HPDE6-E6E7 (cell line): ENCODE measurements around the gene TCN2.
"Not testable (repeated sequence)": the region's sequence is repeated elsewhere in the genome, so short reads cannot be mapped to it uniquely, and the experiment has no call there.

Source experiments
- DNase-seq: peaks from one replicate; pipeline ENCODE4 v3.0.0; 2011; ENCODE audit warnings: missing footprints; ENCODE audit errors: extremely low spot score

The TCN2 gene

DNA sequence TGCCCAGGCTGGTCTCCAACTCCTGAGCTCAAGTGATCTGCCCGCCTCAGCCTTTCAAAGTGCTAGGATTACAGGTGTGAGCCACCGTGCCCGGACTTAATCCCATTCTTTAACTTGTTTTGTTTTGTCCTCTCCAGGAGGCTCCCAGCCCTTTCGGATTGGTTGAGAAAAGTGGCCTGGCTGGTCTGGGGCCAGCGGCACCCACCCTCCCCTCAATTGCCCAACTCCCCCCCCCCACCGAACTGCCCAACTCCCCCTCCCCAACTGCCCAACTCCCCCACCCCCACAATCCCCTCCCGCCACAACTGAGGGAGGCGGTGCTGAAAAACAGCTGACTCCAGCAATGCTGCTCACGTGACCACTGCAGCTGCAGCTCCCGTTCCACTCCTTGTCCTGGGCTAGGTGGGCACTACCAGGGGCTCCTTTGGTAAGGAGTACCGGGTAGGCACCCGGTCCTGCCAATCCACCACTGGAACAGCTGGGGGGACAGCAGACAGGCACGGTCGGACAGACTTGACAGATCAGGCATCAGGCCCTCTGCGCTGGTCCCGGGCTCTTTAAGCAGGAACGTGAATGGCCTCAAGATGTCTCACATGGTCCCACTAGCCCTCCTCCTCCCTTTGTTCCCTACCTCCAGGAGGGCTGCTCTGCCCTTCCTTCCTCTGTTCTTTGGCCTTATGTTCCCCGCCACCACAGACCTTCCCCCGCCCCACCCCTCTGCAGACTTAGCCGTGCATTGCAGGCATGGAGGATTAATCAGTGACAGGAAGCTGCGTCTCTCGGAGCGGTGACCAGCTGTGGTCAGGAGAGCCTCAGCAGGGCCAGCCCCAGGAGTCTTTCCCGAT lies at the start of gene TCN2:
Gene TCN2, plus strand, starts transcription at position 720 of the 845 bp plus-strand sequence. CDS start 158 bp downstream, outside the sequence.
- DNase-seq: peak; percentile 54

DNA sequence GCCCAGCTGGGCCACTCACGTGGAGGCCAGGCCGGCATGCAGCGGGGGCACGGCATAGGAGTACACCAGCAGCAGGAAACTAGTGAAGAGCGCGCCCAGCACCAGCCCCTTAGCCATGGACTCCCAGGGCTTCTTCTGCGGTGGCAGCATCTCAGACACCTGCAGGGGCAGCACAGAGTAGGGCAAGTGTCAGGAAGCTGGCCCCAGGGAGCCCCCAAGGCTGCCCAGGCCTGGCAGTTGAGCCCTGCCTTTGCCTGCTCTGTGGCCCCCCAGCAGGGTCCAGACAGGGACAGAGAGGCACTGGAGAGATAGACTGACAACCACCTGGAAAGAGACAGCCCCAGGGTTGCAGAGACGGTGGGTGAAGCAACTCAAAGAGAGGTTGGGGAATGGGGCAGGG lies 49.7 kb upstream of the TCN2 start:
- no peak for DNase-seq

DNA sequence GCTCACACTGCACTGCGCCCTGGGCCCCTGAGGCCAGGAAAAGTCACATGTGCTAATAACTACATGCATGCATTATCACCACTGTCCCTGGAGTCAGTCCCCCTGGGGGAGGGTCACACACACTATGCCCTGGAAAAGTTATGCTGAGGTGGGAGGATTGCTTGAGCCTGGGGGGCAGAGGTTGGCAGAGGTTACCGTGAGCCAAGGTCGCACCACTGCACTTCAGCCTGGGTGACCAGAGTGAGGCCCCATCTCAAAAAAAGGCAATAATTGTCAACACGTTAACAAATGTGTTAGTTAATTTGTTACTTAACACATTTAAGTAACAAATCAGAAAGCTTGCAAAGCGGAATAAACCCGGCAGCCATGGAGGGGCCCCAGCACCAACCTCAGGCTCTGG lies 47.1 kb upstream of the TCN2 start:
- DNase-seq: no peak

DNA sequence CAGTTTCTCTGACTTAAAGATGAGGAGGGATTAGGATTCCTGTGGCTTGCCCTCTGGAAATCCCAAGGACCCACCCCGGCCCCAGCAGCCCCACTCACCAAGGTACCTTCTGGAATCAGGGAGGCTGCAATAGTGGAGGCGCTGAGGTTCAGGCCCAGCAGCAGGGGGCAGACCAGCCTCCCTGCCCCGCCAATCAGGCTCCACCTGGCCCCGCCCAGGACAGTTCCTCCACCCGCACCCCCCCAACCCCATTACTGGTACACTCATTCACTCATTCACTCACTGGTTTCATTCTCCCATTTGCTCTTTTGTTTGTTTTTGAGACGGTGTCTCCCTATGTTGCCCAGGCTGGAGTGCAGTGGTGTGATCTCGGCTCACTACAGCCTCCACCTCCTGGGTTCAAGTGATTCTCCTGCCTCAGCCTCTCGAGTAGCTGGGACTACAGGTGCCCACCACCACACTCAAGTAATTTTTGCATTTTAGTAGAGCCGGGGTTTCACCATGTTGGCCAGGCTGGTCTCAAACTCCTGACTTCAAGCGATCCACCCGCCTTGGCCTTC lies 46.3 kb upstream of the TCN2 start:
- DNase-seq: not testable (repeated sequence)

DNA sequence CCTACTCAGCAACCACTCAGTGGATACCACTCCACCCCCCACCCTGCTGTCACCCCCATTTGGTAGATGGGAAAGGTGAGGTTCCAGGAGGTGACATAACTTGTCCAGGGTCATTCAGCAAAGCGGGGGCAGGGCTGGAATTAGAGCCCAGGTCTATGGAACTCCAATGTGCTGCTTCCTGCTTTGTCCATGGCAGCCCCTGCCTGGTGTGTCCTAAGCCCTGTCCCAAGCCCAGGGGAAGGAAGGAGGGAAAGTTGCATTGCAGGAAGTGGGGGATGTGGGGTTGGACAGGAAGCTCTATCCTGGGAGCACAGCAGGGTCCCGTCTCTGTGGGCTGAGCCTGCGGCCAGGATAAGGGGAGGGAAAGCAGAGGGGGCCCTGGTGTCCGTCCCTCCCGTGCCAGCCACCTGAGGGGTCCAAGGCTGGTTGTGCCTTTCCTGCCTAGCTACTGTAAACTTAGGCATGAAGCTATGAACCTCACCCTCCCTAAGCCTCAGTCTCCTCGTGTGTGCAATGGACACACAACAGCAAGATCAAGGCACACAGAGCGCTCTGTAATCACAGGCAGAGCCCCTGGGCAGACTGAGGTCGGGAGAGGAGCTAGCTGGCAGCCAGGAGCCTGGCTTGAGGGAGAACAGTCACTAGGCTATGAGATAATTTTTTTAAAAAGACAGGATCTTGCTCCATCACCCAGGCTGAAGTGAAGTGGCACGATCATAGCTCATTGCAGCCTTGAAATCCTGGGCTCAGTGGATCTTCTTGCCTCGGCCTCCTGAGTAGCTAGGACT lies 45.4 kb upstream of the TCN2 start:
- DNase-seq: no peak

DNA sequence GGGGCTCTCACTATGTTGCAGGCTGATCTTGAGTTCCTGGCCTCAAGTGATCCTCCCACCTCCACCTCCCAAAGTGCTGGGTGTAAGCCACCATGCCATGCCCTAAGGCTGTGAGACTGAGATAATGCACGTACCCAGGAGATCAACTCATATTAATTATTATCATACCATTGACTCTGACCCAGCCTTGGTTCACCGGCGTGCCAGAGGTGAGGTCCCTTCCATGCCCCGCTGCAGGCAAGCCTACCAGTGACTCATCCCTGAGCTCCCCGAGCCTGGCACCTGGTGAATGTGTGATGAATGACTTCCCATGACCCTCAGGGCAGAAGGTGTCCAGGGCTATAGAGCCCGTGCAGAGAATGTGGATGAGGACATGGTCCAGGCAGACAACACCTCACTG lies 44.6 kb upstream of the TCN2 start:
- peak; percentile 39 for DNase-seq

DNA sequence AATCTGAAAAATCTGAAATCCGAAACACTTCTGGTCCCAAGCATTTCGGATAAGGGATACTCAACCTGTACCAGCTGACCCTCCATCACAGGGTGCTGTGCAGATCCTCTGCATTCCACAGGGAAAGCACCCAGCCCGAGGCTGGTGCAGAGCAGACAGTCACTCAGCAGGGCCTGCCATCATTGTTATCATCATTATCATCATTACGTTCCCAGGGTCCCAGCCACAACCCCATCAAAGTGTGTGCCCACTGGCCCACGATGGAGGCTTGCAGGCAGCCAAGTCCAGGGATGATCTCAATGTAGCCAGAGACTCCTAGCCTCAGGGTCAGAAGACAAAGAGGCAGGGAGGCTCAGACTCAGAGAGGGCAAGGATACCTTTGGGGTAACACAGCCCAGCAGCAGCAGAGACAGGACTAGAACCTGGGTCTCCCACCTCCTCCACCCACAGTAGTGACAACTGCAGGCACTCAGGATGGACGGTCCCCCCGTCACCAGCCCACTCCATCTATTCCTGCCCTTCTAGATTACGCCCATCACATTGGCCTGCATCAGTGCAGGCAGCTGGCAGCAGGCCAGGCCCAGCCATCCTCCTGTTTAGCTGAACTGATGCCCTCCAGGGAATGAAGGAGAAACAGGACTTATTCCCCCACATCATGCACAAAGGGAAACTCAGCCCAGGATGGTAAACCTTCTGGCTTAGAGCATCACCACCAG lies 42.8 kb upstream of the TCN2 start:
- DNase-seq: no peak

DNA sequence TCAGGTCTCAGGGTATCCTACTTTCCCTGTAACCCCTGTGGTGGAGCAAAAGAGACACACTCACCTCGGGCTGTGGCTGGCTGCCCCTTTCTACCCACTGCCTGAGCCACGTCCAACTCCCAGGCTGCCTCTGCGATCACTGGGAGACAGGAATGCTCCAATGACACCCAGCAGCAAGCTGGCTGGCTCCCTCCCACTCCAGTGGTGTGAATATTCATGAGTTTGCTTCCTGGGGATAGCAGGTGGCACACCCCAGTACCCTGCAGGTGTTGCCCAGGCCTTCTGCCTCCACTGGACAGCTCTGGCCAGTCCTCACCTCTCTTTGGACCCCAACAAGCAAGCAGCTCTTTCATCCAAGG lies 42.2 kb upstream of the TCN2 start:
- DNase-seq: no peak

DNA sequence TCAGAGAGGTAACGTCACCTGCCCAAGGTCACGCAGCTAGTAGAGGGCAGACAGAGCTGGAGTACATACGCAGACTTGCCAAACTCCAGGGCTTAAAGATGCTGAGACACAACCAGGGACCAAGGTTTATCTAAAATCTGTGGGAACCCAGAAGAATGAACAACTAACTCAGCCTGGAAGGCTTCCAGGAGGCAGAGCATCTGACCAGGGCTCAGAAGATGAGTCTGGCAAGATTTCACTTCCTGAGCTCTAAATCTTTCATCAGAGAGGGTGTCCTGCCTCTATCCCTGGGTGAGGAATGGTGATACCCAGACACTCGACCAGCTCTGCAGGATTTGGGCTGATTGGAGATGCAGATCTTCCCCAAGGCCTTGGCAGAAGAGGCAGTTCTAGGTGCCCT lies 41.6 kb upstream of the TCN2 start:
- no peak for DNase-seq

DNA sequence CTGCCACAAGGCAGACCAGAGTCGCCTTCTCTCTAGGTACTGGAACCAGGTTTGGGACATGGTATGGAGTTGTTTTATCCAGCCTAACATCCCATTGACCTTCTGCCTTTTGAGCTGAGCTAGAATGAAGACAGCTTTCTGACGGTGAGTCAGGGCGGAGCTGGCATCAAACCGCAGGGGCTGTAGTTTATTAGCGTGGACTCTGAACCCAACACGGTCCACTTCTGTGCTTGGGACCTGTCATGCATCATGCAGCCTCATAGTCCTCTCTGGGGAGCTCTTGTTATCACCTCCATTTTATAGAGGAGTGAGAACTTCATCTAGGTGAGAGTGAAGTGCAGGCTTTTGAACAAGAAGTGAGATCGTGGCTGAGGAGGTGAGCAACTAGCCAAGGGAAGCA lies 40.8 kb upstream of the TCN2 start:
- no peak for DNase-seq

DNA sequence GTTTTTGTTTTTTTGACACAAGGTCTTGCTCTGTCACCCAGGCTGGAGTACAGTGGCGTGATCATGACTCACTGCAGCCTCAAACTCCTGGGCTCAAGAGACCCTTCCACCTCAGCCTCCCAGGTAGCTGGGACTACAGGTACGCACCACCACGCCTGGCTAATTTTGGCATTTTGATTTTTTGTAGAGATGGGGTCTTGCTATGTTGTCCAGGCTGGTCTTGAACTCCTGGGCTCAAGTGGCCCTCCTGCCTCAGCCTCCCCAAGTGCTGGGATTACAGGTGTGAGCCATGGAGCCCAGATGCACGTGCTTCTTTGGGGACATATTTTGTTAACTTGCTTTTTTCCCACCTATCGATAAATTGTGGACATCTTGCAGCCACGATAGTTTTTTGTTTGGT lies 39.7 kb upstream of the TCN2 start:
- DNase-seq: not testable (repeated sequence)

DNA sequence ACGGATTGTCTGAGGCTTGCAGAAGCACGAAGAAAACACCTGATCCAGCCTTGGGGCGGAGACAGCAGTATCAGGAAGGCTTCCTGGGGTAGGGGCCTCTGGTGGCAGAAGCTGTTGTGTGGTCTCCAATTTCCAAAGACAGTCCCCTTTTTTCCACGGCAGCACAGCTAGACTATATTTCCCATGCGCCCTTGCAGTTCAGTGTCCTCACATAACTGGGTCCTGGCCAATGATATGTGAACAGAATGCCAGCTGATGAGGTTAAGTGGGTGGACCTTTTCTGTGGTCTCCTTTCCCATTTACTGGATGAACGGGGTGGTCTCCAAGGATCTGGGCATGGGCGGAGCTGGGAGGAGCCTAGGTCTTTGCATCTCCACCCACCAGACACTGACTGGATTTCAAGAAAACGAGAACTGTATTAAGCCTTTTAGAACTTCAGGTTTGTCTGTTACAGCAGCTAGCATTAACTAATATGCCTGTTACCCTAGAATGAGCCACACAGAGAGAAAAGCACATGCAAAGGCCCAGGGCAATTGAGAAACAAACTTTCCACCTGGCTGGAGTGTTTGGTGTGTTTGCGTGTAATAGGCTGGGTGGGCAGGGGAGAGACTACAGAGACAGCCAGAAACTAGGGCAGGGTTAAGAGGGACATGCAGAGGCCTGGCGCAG lies 38.7 kb upstream of the TCN2 start:
- no peak for DNase-seq

DNA sequence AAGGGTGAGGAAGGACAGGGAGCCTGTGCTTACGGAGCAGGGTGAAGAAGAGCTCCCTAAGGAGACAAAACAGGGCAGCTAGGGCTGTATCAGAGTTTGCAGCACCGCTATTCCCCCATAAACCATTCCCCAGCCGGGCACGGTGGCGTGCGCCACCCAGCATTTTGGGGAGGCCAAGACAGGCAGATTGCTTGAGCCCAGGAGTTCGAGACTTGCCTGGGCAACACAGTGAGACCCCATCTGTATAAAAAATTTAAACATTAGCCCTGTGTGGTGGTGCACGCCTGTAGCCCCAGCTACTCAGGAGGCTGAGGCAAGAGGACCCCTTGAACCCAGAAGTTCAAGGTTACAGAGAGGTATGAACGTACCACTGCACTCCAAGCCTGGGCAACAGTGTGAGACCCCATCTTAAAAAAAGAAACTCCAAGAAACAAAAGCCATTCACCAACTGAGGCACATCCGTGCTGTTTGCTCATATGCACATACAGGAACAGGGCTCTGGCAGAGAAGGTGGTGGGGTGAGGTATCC lies 37.2 kb upstream of the TCN2 start:
- DNase-seq: no peak

DNA sequence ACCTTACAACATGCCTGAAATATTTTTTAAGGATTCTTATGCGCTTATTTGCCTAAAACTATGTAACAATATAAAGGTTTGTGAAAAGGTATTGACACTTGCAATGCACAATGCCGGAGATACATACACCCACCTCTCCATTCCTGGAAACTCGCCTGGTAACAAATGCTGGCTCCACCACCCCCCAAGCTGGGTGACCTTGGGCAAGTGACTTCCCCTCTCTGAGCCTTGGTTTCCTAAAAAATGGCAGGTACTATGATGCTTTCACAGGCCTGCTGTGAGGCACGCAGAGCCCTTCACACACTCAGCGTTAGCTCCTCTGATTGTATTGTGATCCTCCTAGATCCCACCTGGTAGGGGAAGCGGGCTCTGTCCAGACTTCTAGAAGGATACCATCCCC lies 34.8 kb upstream of the TCN2 start:
- no peak for DNase-seq

DNA sequence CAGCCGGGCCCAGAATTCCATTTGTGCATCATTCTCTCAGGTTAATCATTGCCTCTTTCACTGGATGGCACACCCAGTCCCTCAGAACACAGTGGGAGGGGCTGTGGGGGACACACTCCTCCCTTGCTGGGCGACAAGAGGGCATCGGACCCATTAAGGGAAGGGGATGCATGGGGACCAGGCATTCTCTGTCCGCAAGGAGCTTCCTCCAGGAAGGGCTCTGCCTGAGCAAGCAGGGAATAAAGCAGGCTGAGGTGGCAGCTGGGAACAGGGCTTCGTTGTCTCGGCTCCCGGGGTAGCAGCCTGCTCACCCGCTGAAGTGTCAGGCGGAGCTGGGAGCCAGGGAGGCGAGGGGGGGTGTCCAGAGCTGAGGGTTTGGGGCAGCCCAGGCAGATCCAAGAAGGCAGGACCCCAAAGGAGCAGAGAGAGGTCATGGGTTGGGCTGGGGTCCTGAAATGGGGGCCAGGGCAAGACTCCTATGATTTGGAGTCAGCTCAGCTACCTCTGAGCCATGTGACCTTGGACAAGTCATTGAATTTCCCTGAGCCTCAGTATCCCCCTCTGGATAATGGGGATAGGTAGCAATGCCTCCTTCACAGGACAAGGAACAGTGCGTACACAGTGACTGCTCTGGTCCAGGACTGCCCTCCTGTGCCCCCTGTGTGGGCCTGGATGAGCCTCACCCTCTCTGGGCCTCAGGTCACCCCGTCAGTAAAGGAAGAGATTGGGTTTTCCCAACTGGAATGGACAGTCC lies 34.0 kb upstream of the TCN2 start:
- DNase-seq: no peak

DNA sequence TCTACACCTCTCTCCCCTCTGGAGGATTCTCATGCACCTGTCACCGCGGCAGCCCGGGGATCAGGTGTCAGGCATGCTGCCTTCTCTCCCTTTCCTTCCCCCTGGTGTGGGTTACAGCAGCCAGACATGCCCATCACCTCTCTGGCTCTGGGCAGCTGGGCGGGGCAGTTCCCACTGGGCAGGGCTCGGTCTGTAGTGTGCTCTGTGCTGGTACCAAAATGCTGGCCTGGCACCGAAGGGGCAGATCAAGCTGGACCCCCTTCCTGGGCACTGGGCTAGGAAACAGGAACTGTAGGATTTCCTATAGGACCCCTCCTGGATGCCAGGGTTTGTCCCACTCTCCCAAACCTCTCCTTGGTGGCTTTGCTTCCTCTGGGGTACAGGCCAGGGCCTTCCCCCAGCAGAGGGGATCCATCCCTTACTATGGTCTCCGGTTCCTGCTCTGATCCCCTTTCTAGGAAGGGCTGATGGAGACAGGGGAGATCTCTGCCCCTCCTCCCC lies 33.3 kb upstream of the TCN2 start:
- peak; percentile 39 for DNase-seq

DNA sequence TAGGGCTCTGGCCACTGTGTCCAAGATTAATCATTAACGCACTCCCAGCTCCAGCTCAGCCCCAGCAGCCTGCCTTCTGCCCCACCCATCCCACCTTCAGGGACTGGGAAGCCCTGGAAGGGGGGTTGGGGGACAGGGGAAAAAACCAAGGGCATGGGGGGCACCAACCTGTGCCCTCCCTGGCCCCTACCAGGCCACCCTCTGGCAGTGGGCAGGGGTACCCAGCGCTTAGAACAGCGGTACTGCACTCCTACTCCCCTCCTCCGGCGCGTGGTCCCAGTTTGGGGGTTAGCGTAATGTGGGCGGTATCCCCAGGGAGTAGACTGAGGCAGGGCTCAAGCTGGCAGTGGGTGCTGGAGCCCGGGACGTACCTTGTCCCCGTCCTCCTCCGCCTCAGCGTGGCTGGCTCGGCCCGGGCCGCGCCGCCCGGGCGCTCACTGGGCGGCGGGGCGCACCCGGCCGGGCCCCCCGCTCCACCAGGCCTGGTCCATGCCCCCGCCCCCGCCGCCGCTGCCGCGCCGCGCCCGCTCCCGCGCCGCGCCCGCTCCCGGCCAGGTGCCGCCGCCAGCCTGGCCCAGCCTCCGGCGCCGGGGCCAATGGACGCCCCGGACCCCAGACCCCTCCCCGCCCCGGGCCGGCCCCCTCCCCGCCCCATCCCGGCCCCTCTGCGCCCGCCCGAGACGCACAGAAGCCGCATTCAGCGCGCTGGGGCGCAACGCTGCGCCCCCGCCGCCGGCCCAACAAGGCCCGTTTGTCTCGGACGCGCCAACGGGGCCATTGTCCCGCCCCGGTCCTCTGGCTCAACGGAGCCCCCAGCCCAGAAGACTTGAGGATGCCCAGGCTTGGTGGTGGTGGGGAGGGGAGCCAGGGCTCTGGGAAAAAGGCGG lies 32.6 kb upstream of the TCN2 start, which contains the start of gene GAL3ST1:
Gene GAL3ST1, minus strand, starts transcription at position 571 of the 887 bp plus-strand sequence. CDS start 17,273 bp downstream, outside the sequence.
- no peak for DNase-seq

DNA sequence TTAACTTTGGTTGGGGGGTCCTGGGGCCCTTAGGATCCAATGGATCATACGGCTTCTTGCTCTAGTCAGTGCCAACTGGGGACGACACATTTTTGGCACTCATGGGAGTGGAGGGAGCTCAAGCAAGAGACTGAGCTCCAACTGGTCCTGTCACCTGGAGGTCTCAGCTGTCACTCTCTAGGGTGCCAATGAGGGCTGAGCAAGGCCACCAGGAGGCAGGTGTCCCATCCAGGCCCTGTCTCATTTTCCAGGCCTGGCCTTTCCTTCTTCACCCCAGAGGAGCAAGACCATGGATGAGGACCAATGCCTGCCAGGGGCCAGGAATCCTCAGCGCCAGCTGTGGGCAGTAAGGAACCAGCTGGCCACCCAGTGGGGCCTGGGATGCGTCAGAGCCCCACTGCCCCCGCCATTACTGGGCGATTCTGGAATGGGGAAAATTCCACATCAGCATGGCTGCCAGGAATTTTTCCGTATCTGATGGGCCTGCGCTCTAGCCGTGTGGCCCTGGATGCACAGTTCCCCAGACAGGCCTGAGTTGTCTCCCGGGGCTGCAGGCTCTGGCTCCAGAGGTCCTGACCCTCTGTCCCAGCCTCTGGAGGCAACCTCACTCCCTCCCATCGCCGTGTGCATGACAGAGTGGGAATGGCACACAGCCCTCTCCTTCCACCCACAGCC lies 31.8 kb upstream of the TCN2 start:
- no peak for DNase-seq

DNA sequence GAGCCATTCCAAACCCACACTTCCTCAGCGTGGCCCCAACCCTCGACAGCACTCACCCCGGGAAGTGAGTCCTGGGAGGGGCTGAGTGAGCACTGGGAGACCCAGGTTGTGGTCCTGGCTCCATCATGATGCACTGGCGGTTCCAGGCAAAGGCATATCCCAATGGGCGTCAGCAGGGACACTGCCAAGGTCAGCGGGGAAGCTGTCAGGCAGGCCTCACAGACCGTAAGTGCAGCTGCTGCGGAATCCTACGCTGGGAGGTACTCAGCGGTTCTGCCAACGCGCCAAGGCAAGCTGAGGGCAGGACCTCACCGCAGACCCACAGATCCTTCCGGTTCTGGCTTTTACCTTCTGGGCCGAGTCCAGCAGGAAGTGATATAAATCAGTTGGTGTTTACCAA lies 31.1 kb upstream of the TCN2 start:
- DNase-seq: no peak
